ENCODE data around the gene TCP10L. TPM values are rescaled to one million over a fixed set of nuclear protein-coding genes. Genes with fewer than 3 reads are reported as not detected.

The TCP10L gene
- total and polyA plus RNA-seq, 2 of the 13 experiments (the other 11 are each of a cell fraction or from before 2014, with no cell fraction given) = 0.90 to 2.4 TPM

- TF ChIP-seq TCF7L2 (IDR thresholded peaks at IDR 0.05; ENCODE audit: low read depth, low read length) (no peak), ZNF264 (CRISPR knock-in tag; IDR thresholded peaks at IDR 0.05) (no peak), FOXO1 (CRISPR knock-in tag; IDR thresholded peaks at IDR 0.05) (no peak), HES4 (CRISPR knock-in tag; IDR thresholded peaks at IDR 0.05; ENCODE audit: borderline replicate concordance) (no peak)
Observed at GRCh38 chr21:32549440-32549839, 35.9 kb downstream of the TCP10L start (continued).

- no TSS peak for BruUV-seq (replicated peaks)
- Histone ChIP-seq H3K36me3 (replicated peaks in 1 of 2; ENCODE audit: control insufficient read depth in 1 of 2, insufficient read depth in 2 of 2, low read length in 2 of 2) (no peaks in the 10 kb centered on the region), H2AFZ (ENCODE audit: low read length) (no peak overlapping the region), H3K79me2 (ENCODE audit: insufficient read depth, low read length) (no peaks in the 10 kb centered on the region), H3K9me3 (ENCODE audit: low read length) (no peaks in the 10 kb centered on the region), H3K4me3 (replicated peaks in 1 of 3; ENCODE audit: insufficient read depth in 1 of 3, low read depth in 2 of 3, low read length in 3 of 3) (no peak overlapping the region), H3K4me1 (ENCODE audit: insufficient read depth, low read length) (peaks cover 6% of the 10 kb centered on the region; the same call in 1 of the 2 replicates), H3K27ac (ENCODE audit: extremely low read length, insufficient read depth, low read length) (no peak overlapping the region), H3K27me3 (ENCODE audit: control insufficient read depth in 1 of 2, insufficient read depth in 2 of 2, low read length in 2 of 2) (no peaks in the 10 kb centered on the region), H3K9ac (ENCODE audit: insufficient read depth, low read depth, low read length) (no peak overlapping the region), H3K4me2 (ENCODE audit: low read depth, low read length) (no peak overlapping the region), H4K20me1 (ENCODE audit: insufficient read depth, low read length) (no peaks in the 10 kb centered on the region)
- no peak for DNase-seq (ENCODE audit: low spot score)
- ChIA-PET POLR2A (no interaction called here), CTCF (ENCODE audit: low intra/inter-chr PET ratio, low total read pairs) (no interaction called here)
- ATAC-seq = no peak
- no peak for FAIRE-seq
- WGBS (ENCODE audit: low lambda C conversion rate) = 77% methylated on average over 8 of the region's 8 CpGs
- in situ Hi-C loops (cut with HindIII; ENCODE audit: extremely low pct_ligation_motif_present, low pct_unique_long_range_greater_than_20kb) = no loop called here
- intact Hi-C loops (cut with micrococcal nuclease; ENCODE audit: unreplicated experiment) = no loop called here
- TF ChIP-seq ZNF503 (CRISPR knock-in tag; IDR thresholded peaks at IDR 0.05) (no peak), ATAD3A (CRISPR knock-in tag; IDR thresholded peaks at IDR 0.05) (no peak), GMEB1 (CRISPR knock-in tag; IDR thresholded peaks at IDR 0.05; ENCODE audit: borderline replicate concordance) (no peak), MAFG (CRISPR knock-in tag; IDR thresholded peaks at IDR 0.05) (no peak), ISL2 (CRISPR knock-in tag; IDR thresholded peaks at IDR 0.05) (no peak), ZNF224 (CRISPR knock-in tag; IDR thresholded peaks at IDR 0.05) (no peak), ELF4 (CRISPR knock-in tag; IDR thresholded peaks at IDR 0.05; ENCODE audit: borderline replicate concordance) (no peak), NFIC (IDR thresholded peaks at IDR 0.05; ENCODE audit: low read length) (no peak), MXI1 (IDR thresholded peaks at IDR 0.05; ENCODE audit: borderline replicate concordance, low read depth, low read length) (no peak), MBD4 (IDR thresholded peaks at IDR 0.05; ENCODE audit: borderline replicate concordance, low read length) (no peak), NCOA2 (CRISPR knock-in tag; IDR thresholded peaks at IDR 0.05) (no peak), DZIP1 (CRISPR knock-in tag; IDR thresholded peaks at IDR 0.05) (no peak)
Observed at GRCh38 chr21:32548978-32549377, 36.3 kb downstream of the TCP10L start.

Data from HepG2 (cell line).